ENCODE results near the gene LIPG. TPM values are rescaled to one million over a fixed set of nuclear protein-coding genes. Genes with fewer than 3 reads are reported as not detected.

Gene LIPG
- total RNA-seq, 1 experiment from 2014 or later, result 6.8 TPM

DNA sequence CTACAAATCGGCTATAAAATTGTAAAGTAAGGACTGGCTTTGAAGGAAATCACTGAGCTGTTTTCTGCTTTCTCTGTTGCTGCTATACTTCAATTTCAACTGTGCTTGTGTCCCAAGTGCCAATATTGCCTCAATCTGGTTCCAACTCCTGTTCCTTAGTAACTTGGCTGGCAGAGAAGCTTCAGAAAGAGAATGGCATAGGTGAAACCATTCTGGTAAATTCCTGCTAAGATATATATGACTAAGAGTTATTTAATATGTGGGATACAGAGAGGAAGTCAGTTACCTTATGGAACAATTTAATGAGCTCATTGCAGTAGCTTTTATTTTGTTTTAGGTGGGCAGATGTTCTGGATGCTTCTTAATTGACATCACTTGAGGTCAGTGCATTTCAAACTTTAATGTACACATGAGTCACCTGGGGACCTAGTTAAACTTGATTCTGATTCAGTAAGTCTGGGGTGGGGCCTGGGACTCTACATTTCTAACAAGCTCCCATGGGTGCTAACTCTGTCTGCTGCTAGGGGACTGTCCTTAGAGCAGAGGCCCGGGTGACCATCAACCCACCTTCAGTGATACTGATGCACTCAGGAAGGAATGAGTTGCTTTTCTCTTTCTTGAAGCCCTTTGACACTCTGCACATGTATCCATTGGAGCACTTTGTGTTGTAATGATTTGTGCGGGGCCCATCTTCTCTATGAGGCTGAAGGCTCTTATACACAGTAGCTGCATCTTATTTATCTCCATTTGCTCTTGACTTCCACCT lies 47.6 kb downstream of the LIPG start:
- H3K27ac Mint-ChIP-seq, result no peak overlapping the region
- peaks cover 44% of the 10 kb centered on the region for H3K4me1 Mint-ChIP-seq
- DNase-seq (ENCODE audit: low spot score) (no peak), ATAC-seq (no peak)
- H3K4me3 Mint-ChIP-seq, result no peak overlapping the region
- TF ChIP-seq, protein P1, sequence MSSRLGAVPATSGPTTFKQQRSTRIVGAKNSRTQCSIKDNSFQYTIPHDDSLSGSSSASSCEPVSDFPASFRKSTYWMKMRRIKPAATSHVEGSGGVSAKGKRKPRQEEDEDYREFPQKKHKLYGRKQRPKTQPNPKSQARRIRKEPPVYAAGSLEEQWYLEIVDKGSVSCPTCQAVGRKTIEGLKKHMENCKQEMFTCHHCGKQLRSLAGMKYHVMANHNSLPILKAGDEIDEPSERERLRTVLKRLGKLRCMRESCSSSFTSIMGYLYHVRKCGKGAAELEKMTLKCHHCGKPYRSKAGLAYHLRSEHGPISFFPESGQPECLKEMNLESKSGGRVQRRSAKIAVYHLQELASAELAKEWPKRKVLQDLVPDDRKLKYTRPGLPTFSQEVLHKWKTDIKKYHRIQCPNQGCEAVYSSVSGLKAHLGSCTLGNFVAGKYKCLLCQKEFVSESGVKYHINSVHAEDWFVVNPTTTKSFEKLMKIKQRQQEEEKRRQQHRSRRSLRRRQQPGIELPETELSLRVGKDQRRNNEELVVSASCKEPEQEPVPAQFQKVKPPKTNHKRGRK (CRISPR knock-in tag; IDR thresholded peaks at IDR 0.05; ENCODE audit: borderline replicate concordance), result no peak
- no peak for TF ChIP-seq SP1 (CRISPR knock-in tag; conservative IDR thresholded peaks at IDR 0.05)
- no peak for TF ChIP-seq TEAD4 (CRISPR knock-in tag; IDR thresholded peaks at IDR 0.05)
- TF ChIP-seq EMX1 (CRISPR knock-in tag; IDR thresholded peaks at IDR 0.05), result no peak
- TF ChIP-seq NFE2L1 (CRISPR knock-in tag; IDR thresholded peaks at IDR 0.05), result no peak
- TF ChIP-seq SMAD3 (CRISPR knock-in tag; IDR thresholded peaks at IDR 0.05; ENCODE audit: borderline replicate concordance), result no peak
- TF ChIP-seq FOXJ3 (CRISPR knock-in tag; IDR thresholded peaks at IDR 0.05; ENCODE audit: borderline replicate concordance), result no peak
- TF ChIP-seq CREM (CRISPR knock-in tag; IDR thresholded peaks at IDR 0.05), result no peak
- TF ChIP-seq, protein P2, sequence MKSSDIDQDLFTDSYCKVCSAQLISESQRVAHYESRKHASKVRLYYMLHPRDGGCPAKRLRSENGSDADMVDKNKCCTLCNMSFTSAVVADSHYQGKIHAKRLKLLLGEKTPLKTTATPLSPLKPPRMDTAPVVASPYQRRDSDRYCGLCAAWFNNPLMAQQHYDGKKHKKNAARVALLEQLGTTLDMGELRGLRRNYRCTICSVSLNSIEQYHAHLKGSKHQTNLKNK (CRISPR knock-in tag; IDR thresholded peaks at IDR 0.05), result no peak
- TF ChIP-seq CBFB (CRISPR knock-in tag; IDR thresholded peaks at IDR 0.05; ENCODE audit: low read depth), result no peak
- TF ChIP-seq RORB (CRISPR knock-in tag; IDR thresholded peaks at IDR 0.05), result no peak
- no peak for TF ChIP-seq ESRRA (CRISPR knock-in tag; IDR thresholded peaks at IDR 0.05; ENCODE audit: borderline replicate concordance)
- no peak for TF ChIP-seq TEAD1 (CRISPR knock-in tag; IDR thresholded peaks at IDR 0.05)
- no peak for TF ChIP-seq ETV6 (CRISPR knock-in tag; IDR thresholded peaks at IDR 0.05)
- no peak for TF ChIP-seq NR1H2 (CRISPR knock-in tag; IDR thresholded peaks at IDR 0.05)
- TF ChIP-seq GRHL2 (CRISPR knock-in tag; IDR thresholded peaks at IDR 0.05; ENCODE audit: insufficient replicate concordance, severe bottlenecking), result no peak
- TF ChIP-seq, protein P3, sequence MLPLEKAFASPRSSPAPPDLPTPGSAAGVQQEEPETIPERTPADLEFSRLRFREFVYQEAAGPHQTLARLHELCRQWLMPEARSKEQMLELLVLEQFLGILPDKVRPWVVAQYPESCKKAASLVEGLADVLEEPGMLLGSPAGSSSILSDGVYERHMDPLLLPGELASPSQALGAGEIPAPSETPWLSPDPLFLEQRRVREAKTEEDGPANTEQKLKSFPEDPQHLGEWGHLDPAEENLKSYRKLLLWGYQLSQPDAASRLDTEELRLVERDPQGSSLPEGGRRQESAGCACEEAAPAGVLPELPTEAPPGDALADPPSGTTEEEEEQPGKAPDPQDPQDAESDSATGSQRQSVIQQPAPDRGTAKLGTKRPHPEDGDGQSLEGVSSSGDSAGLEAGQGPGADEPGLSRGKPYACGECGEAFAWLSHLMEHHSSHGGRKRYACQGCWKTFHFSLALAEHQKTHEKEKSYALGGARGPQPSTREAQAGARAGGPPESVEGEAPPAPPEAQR (CRISPR knock-in tag; IDR thresholded peaks at IDR 0.05), result no peak
- TF ChIP-seq ZNF416 (CRISPR knock-in tag; IDR thresholded peaks at IDR 0.05), result no peak
- TF ChIP-seq ZNF317 (CRISPR knock-in tag; IDR thresholded peaks at IDR 0.05; ENCODE audit: borderline replicate concordance, low read depth), result no peak
- TF ChIP-seq, protein P4, sequence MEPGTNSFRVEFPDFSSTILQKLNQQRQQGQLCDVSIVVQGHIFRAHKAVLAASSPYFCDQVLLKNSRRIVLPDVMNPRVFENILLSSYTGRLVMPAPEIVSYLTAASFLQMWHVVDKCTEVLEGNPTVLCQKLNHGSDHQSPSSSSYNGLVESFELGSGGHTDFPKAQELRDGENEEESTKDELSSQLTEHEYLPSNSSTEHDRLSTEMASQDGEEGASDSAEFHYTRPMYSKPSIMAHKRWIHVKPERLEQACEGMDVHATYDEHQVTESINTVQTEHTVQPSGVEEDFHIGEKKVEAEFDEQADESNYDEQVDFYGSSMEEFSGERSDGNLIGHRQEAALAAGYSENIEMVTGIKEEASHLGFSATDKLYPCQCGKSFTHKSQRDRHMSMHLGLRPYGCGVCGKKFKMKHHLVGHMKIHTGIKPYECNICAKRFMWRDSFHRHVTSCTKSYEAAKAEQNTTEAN (CRISPR knock-in tag; IDR thresholded peaks at IDR 0.05), result no peak
- H3K36me3 Mint-ChIP-seq, result peaks cover 13% of the 10 kb centered on the region
- H3K9me3 Mint-ChIP-seq, result peaks cover 26% of the 10 kb centered on the region
- H3K27me3 Mint-ChIP-seq (ENCODE audit: low read depth), result peaks cover 9% of the 10 kb centered on the region
- POLR2A ChIA-PET, result no interaction called here
- CTCF ChIA-PET, result interaction anchor here (0.5 to 0.8 kb wide), 2 partner anchors 99 to 134 kb away, joined by 3 read pairs; no protein-coding TSS in a partner anchor

DNA sequence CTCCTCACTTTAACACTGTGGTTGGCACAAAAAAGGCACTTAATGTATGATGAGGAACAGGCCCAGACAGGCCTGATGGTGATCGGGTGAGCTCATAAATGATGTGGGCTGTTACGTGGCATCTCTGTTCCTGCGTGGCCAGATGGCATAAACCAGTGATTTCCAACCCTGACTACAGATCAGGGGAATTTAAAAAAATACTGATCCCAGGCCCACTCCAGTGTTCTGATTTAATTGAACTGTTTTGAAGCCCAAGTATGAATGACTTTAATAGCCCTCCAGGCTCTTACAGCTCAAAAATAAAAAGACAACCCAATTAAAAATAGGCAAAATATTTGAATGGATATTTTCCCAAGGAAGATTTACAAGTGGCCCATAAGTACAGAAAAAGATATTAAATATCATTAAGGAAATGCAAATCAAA lies 48.2 kb downstream of the LIPG start:
- DNase-seq (ENCODE audit: low spot score), result no peak
- POLR2A ChIA-PET, result no interaction called here
- TF ChIP-seq, protein P5, sequence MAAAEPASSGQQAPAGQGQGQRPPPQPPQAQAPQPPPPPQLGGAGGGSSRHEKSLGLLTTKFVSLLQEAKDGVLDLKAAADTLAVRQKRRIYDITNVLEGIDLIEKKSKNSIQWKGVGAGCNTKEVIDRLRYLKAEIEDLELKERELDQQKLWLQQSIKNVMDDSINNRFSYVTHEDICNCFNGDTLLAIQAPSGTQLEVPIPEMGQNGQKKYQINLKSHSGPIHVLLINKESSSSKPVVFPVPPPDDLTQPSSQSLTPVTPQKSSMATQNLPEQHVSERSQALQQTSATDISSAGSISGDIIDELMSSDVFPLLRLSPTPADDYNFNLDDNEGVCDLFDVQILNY (CRISPR knock-in tag; IDR thresholded peaks at IDR 0.05), result no peak
- TF ChIP-seq CREB1 (CRISPR knock-in tag; IDR thresholded peaks at IDR 0.05) (no peak), FOXP1 (CRISPR knock-in tag; IDR thresholded peaks at IDR 0.05; ENCODE audit: borderline replicate concordance) (no peak), KAT7 (CRISPR knock-in tag; IDR thresholded peaks at IDR 0.05; ENCODE audit: borderline replicate concordance) (no peak), ZNF671 (CRISPR knock-in tag; IDR thresholded peaks at IDR 0.05) (no peak), HMGA2 (CRISPR knock-in tag; IDR thresholded peaks at IDR 0.05) (no peak), OVOL2 (CRISPR knock-in tag; IDR thresholded peaks at IDR 0.05; ENCODE audit: borderline replicate concordance) (no peak), SMAD4 (CRISPR knock-in tag; IDR thresholded peaks at IDR 0.05) (no peak)
- TF ChIP-seq, protein P6, sequence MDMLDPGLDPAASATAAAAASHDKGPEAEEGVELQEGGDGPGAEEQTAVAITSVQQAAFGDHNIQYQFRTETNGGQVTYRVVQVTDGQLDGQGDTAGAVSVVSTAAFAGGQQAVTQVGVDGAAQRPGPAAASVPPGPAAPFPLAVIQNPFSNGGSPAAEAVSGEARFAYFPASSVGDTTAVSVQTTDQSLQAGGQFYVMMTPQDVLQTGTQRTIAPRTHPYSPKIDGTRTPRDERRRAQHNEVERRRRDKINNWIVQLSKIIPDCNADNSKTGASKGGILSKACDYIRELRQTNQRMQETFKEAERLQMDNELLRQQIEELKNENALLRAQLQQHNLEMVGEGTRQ (CRISPR knock-in tag; IDR thresholded peaks at IDR 0.05), result no peak

More for the DNA sequence above, 48.2 kb downstream of the LIPG start:
- ATAC-seq, result no peak
- CTCF ChIA-PET, result interaction anchor here (0.5 to 0.8 kb wide), 2 partner anchors 100 to 102 kb away, joined by 3 to 4 read pairs; no protein-coding TSS in a partner anchor
- no peak overlapping the region for H3K27ac Mint-ChIP-seq
- H3K4me1 Mint-ChIP-seq, result peaks cover 48% of the 10 kb centered on the region
- no peak overlapping the region for H3K4me3 Mint-ChIP-seq
- peaks cover 11% of the 10 kb centered on the region for H3K27me3 Mint-ChIP-seq (ENCODE audit: low read depth)
- H3K9me3 Mint-ChIP-seq, result peaks cover 22% of the 10 kb centered on the region
- peaks cover 12% of the 10 kb centered on the region for H3K36me3 Mint-ChIP-seq
